ENCODE results near the gene FFAR4.

Gene FFAR4

GRCh38 chr10:93567277-93568104 is 1.0 kb downstream of the FFAR4 start:
- ChIA-PET CTCF (no interaction called here), POLR2A (no interaction called here)
- no peak for DNase-seq (ENCODE audit: extremely low spot score)
- no peak for TF ChIP-seq TARDBP (IDR thresholded peaks at IDR 0.05)

- ChIA-PET POLR2A (no interaction called here), CTCF (no interaction called here)
- DNase-seq (ENCODE audit: extremely low spot score), result no peak
- no peak for TF ChIP-seq CTBP1 (IDR thresholded peaks at IDR 0.05; ENCODE audit: borderline replicate concordance)
- no peak for TF ChIP-seq ZNF384 (IDR thresholded peaks at IDR 0.05)
- no peak for TF ChIP-seq SP1 (IDR thresholded peaks at IDR 0.05)
- no peak for TF ChIP-seq LEF1 (IDR thresholded peaks at IDR 0.05; ENCODE audit: borderline replicate concordance)
- no peak for TF ChIP-seq NFRKB (IDR thresholded peaks at IDR 0.05)
- TF ChIP-seq HDGF (IDR thresholded peaks at IDR 0.05; ENCODE audit: borderline replicate concordance), result no peak
- no peak for TF ChIP-seq BHLHE40 (IDR thresholded peaks at IDR 0.05; ENCODE audit: borderline replicate concordance)
- no peak for TF ChIP-seq SUZ12 (IDR thresholded peaks at IDR 0.05)
- TF ChIP-seq FOXK2 (IDR thresholded peaks at IDR 0.05), result no peak
- TF ChIP-seq ELF4 (IDR thresholded peaks at IDR 0.05), result no peak
- TF ChIP-seq PKNOX1 (IDR thresholded peaks at IDR 0.05), result no peak
- TF ChIP-seq TARDBP (IDR thresholded peaks at IDR 0.05), result no peak
- TF ChIP-seq FOXM1 (IDR thresholded peaks at IDR 0.05; ENCODE audit: borderline replicate concordance), result no peak
Observed at GRCh38 chr10:93568105-93568390, 1.6 kb downstream of the FFAR4 start.

GRCh38 chr10:93570383-93570782 is 3.9 kb downstream of the FFAR4 start:
- no peak for TF ChIP-seq FOXM1 (IDR thresholded peaks at IDR 0.05; ENCODE audit: borderline replicate concordance)
- TF ChIP-seq PKNOX1 (IDR thresholded peaks at IDR 0.05), result no peak
- TF ChIP-seq SP1 (IDR thresholded peaks at IDR 0.05), result no peak
- TF ChIP-seq ARNT (IDR thresholded peaks at IDR 0.05), result no peak
- no peak for TF ChIP-seq L3MBTL2 (conservative IDR thresholded peaks at IDR 0.05)
- TF ChIP-seq LEF1 (IDR thresholded peaks at IDR 0.05; ENCODE audit: borderline replicate concordance), result no peak
- TF ChIP-seq BHLHE40 (IDR thresholded peaks at IDR 0.05; ENCODE audit: borderline replicate concordance), result no peak
- no peak for TF ChIP-seq ELF4 (IDR thresholded peaks at IDR 0.05)
- TF ChIP-seq HDGF (IDR thresholded peaks at IDR 0.05; ENCODE audit: borderline replicate concordance), result no peak
- no peak for TF ChIP-seq NFRKB (IDR thresholded peaks at IDR 0.05)
- no peak for TF ChIP-seq SUZ12 (IDR thresholded peaks at IDR 0.05)
- no peak for TF ChIP-seq ZNF384 (IDR thresholded peaks at IDR 0.05)
- TF ChIP-seq TARDBP (IDR thresholded peaks at IDR 0.05), result no peak
- TF ChIP-seq CTBP1 (IDR thresholded peaks at IDR 0.05; ENCODE audit: borderline replicate concordance), result no peak
- no peak for TF ChIP-seq FOXK2 (IDR thresholded peaks at IDR 0.05)
- no peak for TF ChIP-seq FOXA1 (IDR thresholded peaks at IDR 0.05)
- ChIA-PET POLR2A (no interaction called here), CTCF (no interaction called here)
- DNase-seq (ENCODE audit: extremely low spot score), result no peak

GRCh38 chr10:93572606-93573005 is 6.1 kb downstream of the FFAR4 start:
- ChIA-PET POLR2A (no interaction called here), CTCF (no interaction called here)
- TF ChIP-seq SUZ12 (IDR thresholded peaks at IDR 0.05) (no peak), HDGF (IDR thresholded peaks at IDR 0.05; ENCODE audit: borderline replicate concordance) (no peak), TARDBP (IDR thresholded peaks at IDR 0.05) (no peak), ELF4 (IDR thresholded peaks at IDR 0.05) (no peak), ZNF384 (IDR thresholded peaks at IDR 0.05) (no peak), FOXM1 (IDR thresholded peaks at IDR 0.05; ENCODE audit: borderline replicate concordance) (no peak), L3MBTL2 (conservative IDR thresholded peaks at IDR 0.05) (no peak), NFRKB (IDR thresholded peaks at IDR 0.05) (no peak), PKNOX1 (IDR thresholded peaks at IDR 0.05) (no peak)
- DNase-seq (ENCODE audit: extremely low spot score), result no peak

- ChIA-PET CTCF (no interaction called here), POLR2A (no interaction called here)
- TF ChIP-seq ZNF384 (IDR thresholded peaks at IDR 0.05) (no peak), TARDBP (IDR thresholded peaks at IDR 0.05) (no peak), ELF4 (IDR thresholded peaks at IDR 0.05) (no peak), CTBP1 (IDR thresholded peaks at IDR 0.05; ENCODE audit: borderline replicate concordance) (no peak), FOXM1 (IDR thresholded peaks at IDR 0.05; ENCODE audit: borderline replicate concordance) (no peak), FOXK2 (IDR thresholded peaks at IDR 0.05) (no peak), LEF1 (IDR thresholded peaks at IDR 0.05; ENCODE audit: borderline replicate concordance) (no peak), ARNT (IDR thresholded peaks at IDR 0.05) (no peak), NFRKB (IDR thresholded peaks at IDR 0.05) (no peak), SUZ12 (IDR thresholded peaks at IDR 0.05) (no peak), FOXA1 (IDR thresholded peaks at IDR 0.05) (no peak), SP1 (IDR thresholded peaks at IDR 0.05) (no peak)
- DNase-seq (ENCODE audit: extremely low spot score), result no peak
Observed at GRCh38 chr10:93573051-93573909, 6.8 kb downstream of the FFAR4 start.

GRCh38 chr10:93573924-93574323 is 7.5 kb downstream of the FFAR4 start:
- DNase-seq (ENCODE audit: extremely low spot score), result no peak
- no peak for TF ChIP-seq ELF4 (IDR thresholded peaks at IDR 0.05)
- no peak for TF ChIP-seq HDGF (IDR thresholded peaks at IDR 0.05; ENCODE audit: borderline replicate concordance)
- TF ChIP-seq FOXA1 (IDR thresholded peaks at IDR 0.05), result no peak
- ChIA-PET POLR2A (no interaction called here), CTCF (no interaction called here)
